A549 (cell line): ENCODE data around the gene RPL6. TPM values are rescaled to one million over a fixed set of nuclear protein-coding genes. Genes with fewer than 3 reads are reported as not detected.

Experiments
- ATAC-seq, 2 experiments: fragments of 200-7000 bp in 1 of 2; fragments of >200 bp in 1 of 2; cut with Nextera tagmentation in 1 of 2; cut with Tn5 transposase in 1 of 2; 3 replicates each; pipeline versions ENCODE4 v1.8.0 to v1.9.1; 2018 to 2020; ENCODE audit warnings: mild to moderate bottlenecking in 1 of 2, moderate library complexity in 1 of 2
- CTCF ChIA-PET: fragments of 300-600 bp; sonication (Branson Sonifier 250); formaldehyde crosslinking; extraction: SDS; loops from one replicate; lab custom pipeline; 2021; ENCODE audit warnings: antibody characterized with exemption, inconsistent platforms; lab: Yijun Ruan, JAX
- POLR2A ChIA-PET: fragments of 350-600 bp; formaldehyde crosslinking; extraction: SDS; loops from one replicate; lab custom pipeline; 2021; ENCODE audit warnings: antibody characterized with exemption, inconsistent platforms; lab: Yijun Ruan, JAX
- DNase-seq, 2 experiments: peaks; one replicate each; pipeline versions ENCODE4 v3.0.0 to v3.0.0-alpha.2; 2011 to 2016; ENCODE audit warnings: low read depth in 1 of 2, low spot score in 1 of 2
- FAIRE-seq: peaks from 2 replicates; lab custom pipeline; 2011; peaks lifted over from hg19 to GRCh38; lab: Jason Lieb, UNC
- H3K27ac ChIP-seq, 2 experiments: fragments of >200 bp; sonication (Bioruptor Twin); formaldehyde crosslinking; 3 replicates each; pipeline ENCODE4 v1.5.1; 2016 to 2017
- H3K4me1 ChIP-seq: fragments of >200 bp; sonication (Bioruptor Twin); formaldehyde crosslinking; 3 replicates; pipeline ENCODE4 v1.6.1; 2016
- H3K4me2 ChIP-seq: fragments of >200 bp; sonication (Bioruptor Twin); formaldehyde crosslinking; 3 replicates; pipeline ENCODE4 v1.6.1; 2016
- H3K4me3 ChIP-seq: fragments of >200 bp; sonication (Bioruptor Twin); formaldehyde crosslinking; 3 replicates; pipeline ENCODE4 v1.5.1; 2016
- H3K9me3 ChIP-seq: fragments of >200 bp; sonication (Bioruptor Twin); formaldehyde crosslinking; 3 replicates; pipeline ENCODE4 v1.6.1; 2016
- BHLHE40 ChIP-seq: IDR thresholded peaks from 2 replicates; pipeline ENCODE4 v1.6.1; 2012; ENCODE audit warnings: low read depth, low read length, inconsistent platforms
- CEBPB ChIP-seq, 2 experiments: fragments of >200 bp in 1 of 2; sonication (Bioruptor Twin) in 1 of 2; formaldehyde crosslinking in 1 of 2; IDR thresholded peaks; 2 replicates each; pipeline ENCODE4 v1.6.1; 2012 to 2016
- CHD2 ChIP-seq: fragments of 150-350 bp; IDR thresholded peaks from 2 replicates; pipeline ENCODE4 v1.6.1; 2014; ENCODE audit warnings: low read length; ENCODE audit not compliant: partially characterized antibody
- CHD4 ChIP-seq: fragments of 200-600 bp; sonication (generic); IDR thresholded peaks from 2 replicates; pipeline ENCODE4 v1.6.1; 2016; ENCODE audit warnings: antibody characterized with exemption, mild to moderate bottlenecking, borderline replicate concordance
- E2F6 ChIP-seq: IDR thresholded peaks from 2 replicates; pipeline ENCODE4 v1.6.1; 2012; ENCODE audit warnings: low read depth, borderline replicate concordance
- EHF ChIP-seq: fragments of 250-450 bp; sonication (Bioruptor Pico); IDR thresholded peaks from 2 replicates; pipeline ENCODE4 v1.5.0; 2020; ENCODE audit warnings: mild to moderate bottlenecking
- ELK1 ChIP-seq: fragments of 150-350 bp; IDR thresholded peaks from 2 replicates; pipeline ENCODE4 v1.6.1; 2014; ENCODE audit warnings: low read depth, mild to moderate bottlenecking, low read length
- ESRRA ChIP-seq: fragments of 150-350 bp; IDR thresholded peaks from 2 replicates; pipeline ENCODE4 v1.6.1; 2014; ENCODE audit warnings: mild to moderate bottlenecking, low read length, borderline replicate concordance
- FOXS1 ChIP-seq: fragments of 250-450 bp; sonication (Bioruptor Pico); IDR thresholded peaks from 2 replicates; pipeline ENCODE4 v1.5.0; 2020; ENCODE audit warnings: mild to moderate bottlenecking, moderate library complexity
- GATA3 ChIP-seq: IDR thresholded peaks from 2 replicates; pipeline ENCODE4 v1.6.1; 2012; ENCODE audit warnings: borderline replicate concordance
- HDAC2 ChIP-seq: fragments of 200-600 bp; sonication (generic); IDR thresholded peaks from 2 replicates; pipeline ENCODE4 v1.6.1; 2016
- HOXB13 ChIP-seq: fragments of 250-450 bp; sonication (Bioruptor Pico); IDR thresholded peaks from 2 replicates; pipeline ENCODE4 v1.5.0; 2020; ENCODE audit warnings: low read depth, mild to moderate bottlenecking, moderate library complexity
- JUN ChIP-seq, 2 experiments: fragments of >200 bp; sonication (Bioruptor Twin); formaldehyde crosslinking; IDR thresholded peaks; 2 replicates in 1 of 2; 3 replicates in 1 of 2; pipeline ENCODE4 v1.6.1; 2016 to 2017
- MYC ChIP-seq: IDR thresholded peaks from 2 replicates; pipeline ENCODE4 v1.6.1; 2012; ENCODE audit warnings: mild to moderate bottlenecking, inconsistent platforms, low read length, improper control_type of control experiment, borderline replicate concordance
- NFE2L2 ChIP-seq: fragments of 150-350 bp; conservative IDR thresholded peaks from 2 replicates; pipeline ENCODE4 v1.6.1; 2014; ENCODE audit warnings: low read length
- PHF8 ChIP-seq: fragments of 200-600 bp; sonication (generic); IDR thresholded peaks from 2 replicates; pipeline ENCODE4 v1.6.1; 2016; ENCODE audit warnings: low read depth, mild to moderate bottlenecking, antibody characterized with exemption, moderate library complexity, borderline replicate concordance
- POLR2A ChIP-seq: IDR thresholded peaks from 2 replicates; pipeline ENCODE4 v1.6.1; 2012; ENCODE audit warnings: mild to moderate bottlenecking, low read length
- RARB ChIP-seq: fragments of 250-450 bp; sonication (Bioruptor Pico); IDR thresholded peaks from 2 replicates; pipeline ENCODE4 v1.8.0; 2021; ENCODE audit warnings: mild to moderate bottlenecking, moderate library complexity
- RCOR1 ChIP-seq: fragments of 150-350 bp; IDR thresholded peaks from 2 replicates; pipeline ENCODE4 v1.6.1; 2014; ENCODE audit warnings: antibody characterized with exemption, low read length, low read depth
- TFCP2L1 ChIP-seq: fragments of 250-450 bp; sonication (Bioruptor Pico); IDR thresholded peaks from 2 replicates; pipeline ENCODE4 v1.5.0; 2021; ENCODE audit warnings: mild to moderate bottlenecking
- TP53 ChIP-seq: fragments of 250-450 bp; sonication (Bioruptor Pico); IDR thresholded peaks from 2 replicates; pipeline ENCODE4 v1.5.0; 2021; ENCODE audit warnings: mild to moderate bottlenecking, moderate library complexity
- ZSCAN20 ChIP-seq: fragments of 250-450 bp; sonication (Bioruptor Pico); IDR thresholded peaks from 2 replicates; pipeline ENCODE4 v1.8.0; 2022; ENCODE audit warnings: mild to moderate bottlenecking, moderate library complexity
- WGBS: methylation state at CpG from one replicate; pipeline ENCODE4 v1.1.6; 2017; ENCODE audit errors: missing lambda C conversion rate; 5-methylcytosine and 5-hydroxymethylcytosine counted together
- polyA minus RNA-seq: library from RNA; depleted of rRNA, polyadenylated mRNA; stranded (reverse); fragments of >200 nt; gene quantifications from 2 replicates; pipeline ENCODE4 v1.2.3, GENCODE V29; 2011; rRNA and poly(A)+ RNA removed
- polyA plus RNA-seq, 4 experiments: library from polyadenylated mRNA; depleted of rRNA in 3 of 4; stranded (reverse); fragments of >200 nt; fragmentation: RNase III in 1 of 4; extraction: RNeasy Plus Mini Kit Qiagen cat#74134 plus additional on column Dnase treatment in 1 of 4; gene quantifications; 2 replicates in 3 of 4; 3 replicates in 1 of 4; pipeline ENCODE4 v1.2.3, GENCODE V29; 2011 to 2017
- TF ChIP-seq, protein P1 (sequence below): fragments of >200 bp; sonication (Bioruptor Twin); formaldehyde crosslinking; IDR thresholded peaks from 3 replicates; pipeline ENCODE4 v1.6.1; 2016
- TF ChIP-seq, protein P2 (sequence below): IDR thresholded peaks from 2 replicates; pipeline ENCODE4 v1.6.1; 2012

Gene RPL6
- polyA plus RNA-seq (2011; rRNA removed) = 2,693 and 2,889 TPM in 2 replicates
- polyA plus RNA-seq (2012; cell fraction: cytosol; rRNA removed) = 1,349 and 1,454 TPM in 2 replicates
- polyA plus RNA-seq (2012; cell fraction: nucleus; rRNA removed) = 377 and 674 TPM in 2 replicates
- 1,572 to 1,776 TPM (median 1,661 TPM) in 3 replicates for polyA plus RNA-seq (2017; fragmentation: RNase III; extraction: RNeasy Plus Mini Kit Qiagen cat#74134 plus additional on column Dnase treatment)
- 507 and 753 TPM in 2 replicates for polyA minus RNA-seq

GRCh38 chr12:112409064-112409905 is at the start of gene RPL6:
Gene RPL6, minus strand, starts transcription at chr12:112409605. Its CDS starts 949 bp downstream, at chr12:112408656.
- ATAC-seq (peak; percentile 95 to 97), DNase-seq (peak; percentile 96 to 97), FAIRE-seq (no peak)
- POLR2A ChIA-PET = no interaction called here
- no peaks in the 10 kb centered on the region for H3K9me3 ChIP-seq
- whole genome bisulfite sequencing = 11% methylated on average over 45 of the region's 46 CpGs
- CTCF ChIA-PET = interaction anchor here (1.2 kb wide), 1 partner anchor 9 kb away, joined by 3 read pairs; no protein-coding TSS in a partner anchor
- peaks cover 17% of the 10 kb centered on the region for H3K4me1 ChIP-seq
- TF ChIP-seq PHF8 = peak; percentile 93
- TF ChIP-seq FOXS1 (CRISPR knock-in tag) = no peak
- TF ChIP-seq RARB (CRISPR knock-in tag) = peak; percentile 44; the same call in 1 of the 2 replicates
- TF ChIP-seq HDAC2 = 0 out of 2 replicates have a peak, but pooled peaks have one; percentile 61
- peak; percentile 95 for TF ChIP-seq POLR2A
- TF ChIP-seq RCOR1 = 0 out of 2 replicates have a peak, but pooled peaks have one; percentile 65
- no peak for TF ChIP-seq CHD2
- 0 out of 2 replicates have a peak, but pooled peaks have one; percentile 55 for TF ChIP-seq EHF (CRISPR knock-in tag)
- TF ChIP-seq, protein P1, sequence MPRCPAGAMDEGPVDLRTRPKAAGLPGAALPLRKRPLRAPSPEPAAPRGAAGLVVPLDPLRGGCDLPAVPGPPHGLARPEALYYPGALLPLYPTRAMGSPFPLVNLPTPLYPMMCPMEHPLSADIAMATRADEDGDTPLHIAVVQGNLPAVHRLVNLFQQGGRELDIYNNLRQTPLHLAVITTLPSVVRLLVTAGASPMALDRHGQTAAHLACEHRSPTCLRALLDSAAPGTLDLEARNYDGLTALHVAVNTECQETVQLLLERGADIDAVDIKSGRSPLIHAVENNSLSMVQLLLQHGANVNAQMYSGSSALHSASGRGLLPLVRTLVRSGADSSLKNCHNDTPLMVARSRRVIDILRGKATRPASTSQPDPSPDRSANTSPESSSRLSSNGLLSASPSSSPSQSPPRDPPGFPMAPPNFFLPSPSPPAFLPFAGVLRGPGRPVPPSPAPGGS = peak; percentile 96
- TF ChIP-seq CEBPB (IDR thresholded peaks at IDR 0.05) = peak in 1 of 2 experiments; percentile 48; a peak in 1 of 4 replicates
- no peak for TF ChIP-seq TFCP2L1 (CRISPR knock-in tag)
- TF ChIP-seq, protein P2, sequence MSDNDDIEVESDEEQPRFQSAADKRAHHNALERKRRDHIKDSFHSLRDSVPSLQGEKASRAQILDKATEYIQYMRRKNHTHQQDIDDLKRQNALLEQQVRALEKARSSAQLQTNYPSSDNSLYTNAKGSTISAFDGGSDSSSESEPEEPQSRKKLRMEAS = peak; percentile 98
- no peak for TF ChIP-seq NFE2L2
- peak; percentile 53; the same call in 1 of the 2 replicates for TF ChIP-seq CHD4
- 0 out of 2 replicates have a peak, but pooled peaks have one; percentile 17 for TF ChIP-seq TP53 (CRISPR knock-in tag)
- peak; percentile 97 to 99 for TF ChIP-seq JUN (IDR thresholded peaks at IDR 0.05)
- 0 out of 2 replicates have a peak, but pooled peaks have one; percentile 10 for TF ChIP-seq ELK1
- no peak for TF ChIP-seq ESRRA
- TF ChIP-seq E2F6 = 0 out of 2 replicates have a peak, but pooled peaks have one; percentile 48
- peak; percentile 87 for TF ChIP-seq MYC
- TF ChIP-seq GATA3 = peak; percentile 27; the same call in 1 of the 2 replicates
- peak within 1 kb of the TSS; percentile 66 for H3K4me3 ChIP-seq
- H3K4me2 ChIP-seq = peak within 1 kb of the TSS; percentile 87
- H3K27ac ChIP-seq = peak within 1 kb of the TSS; percentile 92 to 99

DNA sequence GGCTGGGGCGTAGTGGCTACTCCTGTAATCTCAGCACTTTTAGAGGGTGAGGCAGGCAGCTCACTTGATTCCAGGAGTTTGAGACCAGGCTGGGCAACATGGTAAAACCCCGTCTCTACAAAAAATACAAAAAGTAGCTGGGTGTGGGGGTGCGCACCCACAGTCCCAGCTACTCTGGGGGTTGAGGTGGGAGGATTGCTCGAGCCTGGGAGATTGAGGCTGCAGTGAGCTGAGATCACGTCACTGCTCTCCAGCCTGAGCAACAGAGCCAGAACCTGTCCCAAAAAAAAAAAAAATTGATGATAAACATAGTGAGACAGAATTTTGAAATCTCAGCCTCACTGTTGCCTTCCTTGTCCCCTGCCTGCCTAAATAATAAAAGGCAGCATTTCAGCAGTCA is 49.3 kb upstream of the RPL6 start:
- H3K27ac ChIP-seq = no peak overlapping the region
- POLR2A ChIA-PET = no interaction called here
- ATAC-seq (no peak), FAIRE-seq (no peak), DNase-seq (no peak)
- no peak overlapping the region for H3K4me3 ChIP-seq
- 94% methylated on average over 5 of the region's 5 CpGs for WGBS
- no peaks in the 10 kb centered on the region for H3K4me1 ChIP-seq
- CTCF ChIA-PET = interaction anchor here (0.7 kb wide), 1 partner anchor 442 kb away, joined by 3 read pairs; no protein-coding TSS in a partner anchor
- H3K4me2 ChIP-seq = no peak overlapping the region
- no peaks in the 10 kb centered on the region for H3K9me3 ChIP-seq
- TF ChIP-seq CHD2 (no peak), ZSCAN20 (no peak), BHLHE40 (no peak), HOXB13 (CRISPR knock-in tag) (no peak), GATA3 (no peak)
